LoVo (cell line): Measurements from ENCODE around the gene GMDS.

Experiments used
- DNase-seq: peaks from one replicate; pipeline ENCODE4 v3.0.0-alpha.2; 2016; ENCODE audit warnings: low spot score

Gene GMDS

DNA sequence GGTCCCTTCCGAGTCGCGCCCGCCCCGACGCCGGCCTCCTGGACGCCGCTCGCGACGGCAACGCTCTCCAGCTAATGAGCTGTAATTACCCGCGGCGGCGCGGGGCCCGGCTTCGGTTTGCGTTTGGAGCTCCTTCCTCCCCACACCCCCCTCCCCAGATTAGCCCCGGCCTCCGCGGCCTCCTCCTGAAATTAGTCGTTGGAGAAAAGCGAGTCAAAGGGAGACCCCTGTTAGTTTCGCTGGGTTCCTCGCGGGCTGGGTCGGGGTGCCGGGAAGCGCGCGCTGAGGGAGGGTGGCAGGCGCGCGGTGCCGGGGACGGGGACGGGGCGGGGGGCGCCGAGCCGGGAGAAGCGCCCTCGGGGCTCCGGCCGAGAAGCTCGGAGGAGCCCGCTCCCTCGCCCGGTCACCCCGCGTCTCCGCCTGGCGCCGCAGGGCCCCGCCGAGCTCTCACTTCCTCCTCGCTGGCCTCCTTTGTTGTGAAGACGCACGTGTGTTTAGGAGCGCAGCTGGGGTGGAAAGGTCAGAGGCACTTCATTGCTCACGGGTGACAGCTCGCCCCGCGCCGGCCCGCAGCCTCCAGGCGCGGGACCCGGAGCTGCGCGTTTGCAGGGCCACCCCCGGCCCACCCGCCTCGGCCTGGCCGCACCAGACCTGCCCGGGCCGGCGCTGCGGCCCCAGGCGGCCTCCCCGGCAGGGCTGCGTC is 630.8 kb downstream of the GMDS start:
- no peak for DNase-seq

DNA sequence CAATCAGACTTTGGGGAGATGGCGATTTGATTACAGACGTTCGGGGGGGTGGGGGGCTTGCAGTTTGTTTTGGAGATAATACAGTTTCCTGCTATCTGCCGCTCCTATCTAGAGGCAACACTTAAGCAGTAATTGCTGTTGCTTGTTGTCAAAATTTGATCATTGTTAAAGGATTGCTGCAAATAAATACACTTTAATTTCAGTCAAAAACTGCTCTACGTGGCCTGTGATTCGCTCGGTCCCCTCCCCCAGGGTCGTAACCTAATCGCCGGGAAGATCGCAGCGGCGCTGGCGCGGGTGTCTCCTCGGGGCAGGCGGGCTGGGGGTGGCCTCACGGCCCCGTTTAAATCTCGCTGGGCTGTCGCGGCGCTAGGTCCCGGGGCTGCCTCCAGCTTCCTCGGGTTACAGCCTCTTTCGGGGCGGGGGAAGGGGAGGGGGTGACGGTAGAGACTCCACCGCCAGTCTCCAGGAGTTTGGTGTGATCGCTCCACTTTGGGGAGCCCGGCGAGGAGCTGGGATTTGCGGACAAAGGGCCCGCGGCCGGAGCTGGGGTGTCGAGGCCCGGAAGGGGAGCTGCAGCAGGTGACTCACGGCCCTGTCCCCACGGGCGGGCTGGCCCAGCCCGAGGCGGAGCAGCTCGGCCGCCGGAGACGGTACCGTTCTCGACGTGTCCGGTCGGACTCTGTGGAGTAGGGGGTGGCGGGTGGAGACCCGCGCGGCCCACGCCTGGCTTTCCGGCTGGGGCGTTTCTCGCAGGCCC is 631.5 kb downstream of the GMDS start:
- DNase-seq, result no peak

DNA sequence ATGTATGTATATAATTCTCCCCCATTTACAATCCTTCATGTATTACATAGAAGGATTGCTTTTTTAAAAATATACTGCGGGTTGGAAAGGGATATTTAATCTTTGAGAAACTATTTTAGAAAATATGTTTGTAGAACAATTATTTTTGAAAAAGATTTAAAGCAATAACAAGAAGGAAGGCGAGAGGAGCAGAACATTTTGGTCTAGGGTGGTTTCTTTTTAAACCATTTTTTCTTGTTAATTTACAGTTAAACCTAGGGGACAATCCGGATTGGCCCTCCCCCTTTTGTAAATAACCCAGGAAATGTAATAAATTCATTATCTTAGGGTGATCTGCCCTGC is 632.1 kb downstream of the GMDS start:
- no peak for DNase-seq

DNA sequence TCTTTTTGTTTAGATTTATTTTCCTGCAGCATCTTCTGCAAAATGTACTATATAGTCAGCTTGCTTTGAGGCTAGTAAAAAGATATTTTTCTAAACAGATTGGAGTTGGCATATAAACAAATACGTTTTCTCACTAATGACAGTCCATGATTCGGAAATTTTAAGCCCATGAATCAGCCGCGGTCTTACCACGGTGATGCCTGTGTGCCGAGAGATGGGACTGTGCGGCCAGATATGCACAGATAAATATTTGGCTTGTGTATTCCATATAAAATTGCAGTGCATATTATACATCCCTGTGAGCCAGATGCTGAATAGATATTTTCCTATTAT is 632.5 kb downstream of the GMDS start:
- DNase-seq, result no peak

DNA sequence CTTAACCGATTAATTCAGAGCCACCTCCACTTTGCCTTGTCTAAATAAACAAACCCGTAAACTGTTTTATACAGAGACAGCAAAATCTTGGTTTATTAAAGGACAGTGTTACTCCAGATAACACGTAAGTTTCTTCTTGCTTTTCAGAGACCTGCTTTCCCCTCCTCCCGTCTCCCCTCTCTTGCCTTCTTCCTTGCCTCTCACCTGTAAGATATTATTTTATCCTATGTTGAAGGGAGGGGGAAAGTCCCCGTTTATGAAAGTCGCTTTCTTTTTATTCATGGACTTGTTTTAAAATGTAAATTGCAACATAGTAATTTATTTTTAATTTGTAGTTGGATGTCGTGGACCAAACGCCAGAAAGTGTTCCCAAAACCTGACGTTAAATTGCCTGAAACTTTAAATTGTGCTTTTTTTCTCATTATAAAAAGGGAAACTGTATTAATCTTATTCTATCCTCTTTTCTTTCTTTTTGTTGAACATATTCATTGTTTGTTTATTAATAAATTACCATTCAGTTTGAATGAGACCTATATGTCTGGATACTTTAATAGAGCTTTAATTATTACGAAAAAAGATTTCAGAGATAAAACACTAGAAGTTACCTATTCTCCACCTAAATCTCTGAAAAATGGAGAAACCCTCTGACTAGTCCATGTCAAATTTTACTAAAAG is 633.0 kb downstream of the GMDS start:
- no peak for DNase-seq

- DNase-seq, result peak; percentile 24
These were observed 633.7 kb downstream of the GMDS start for GRCh38 chr6:1611572-1612298.

DNA sequence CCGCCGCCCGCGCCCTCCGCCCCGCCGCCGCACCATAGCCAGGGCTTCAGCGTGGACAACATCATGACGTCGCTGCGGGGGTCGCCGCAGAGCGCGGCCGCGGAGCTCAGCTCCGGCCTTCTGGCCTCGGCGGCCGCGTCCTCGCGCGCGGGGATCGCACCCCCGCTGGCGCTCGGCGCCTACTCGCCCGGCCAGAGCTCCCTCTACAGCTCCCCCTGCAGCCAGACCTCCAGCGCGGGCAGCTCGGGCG is 634.2 kb downstream of the GMDS start:
- DNase-seq, result peak; percentile 54

DNA sequence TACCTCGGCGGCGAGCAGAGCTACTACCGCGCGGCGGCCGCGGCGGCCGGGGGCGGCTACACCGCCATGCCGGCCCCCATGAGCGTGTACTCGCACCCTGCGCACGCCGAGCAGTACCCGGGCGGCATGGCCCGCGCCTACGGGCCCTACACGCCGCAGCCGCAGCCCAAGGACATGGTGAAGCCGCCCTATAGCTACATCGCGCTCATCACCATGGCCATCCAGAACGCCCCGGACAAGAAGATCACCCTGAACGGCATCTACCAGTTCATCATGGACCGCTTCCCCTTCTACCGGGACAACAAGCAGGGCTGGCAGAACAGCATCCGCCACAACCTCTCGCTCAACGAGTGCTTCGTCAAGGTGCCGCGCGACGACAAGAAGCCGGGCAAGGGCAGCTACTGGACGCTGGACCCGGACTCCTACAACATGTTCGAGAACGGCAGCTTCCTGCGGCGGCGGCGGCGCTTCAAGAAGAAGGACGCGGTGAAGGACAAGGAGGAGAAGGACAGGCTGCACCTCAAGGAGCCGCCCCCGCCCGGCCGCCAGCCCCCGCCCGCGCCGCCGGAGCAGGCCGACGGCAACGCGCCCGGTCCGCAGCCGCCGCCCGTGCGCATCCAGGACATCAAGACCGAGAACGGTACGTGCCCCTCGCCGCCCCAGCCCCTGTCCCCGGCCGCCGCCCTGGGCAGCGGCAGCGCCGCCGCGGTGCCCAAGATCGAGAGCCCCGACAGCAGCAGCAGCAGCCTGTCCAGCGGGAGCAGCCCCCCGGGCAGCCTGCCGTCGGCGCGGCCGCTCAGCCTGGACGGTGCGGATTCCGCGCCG is 634.7 kb downstream of the GMDS start:
- peak; percentile 15 for DNase-seq

DNA sequence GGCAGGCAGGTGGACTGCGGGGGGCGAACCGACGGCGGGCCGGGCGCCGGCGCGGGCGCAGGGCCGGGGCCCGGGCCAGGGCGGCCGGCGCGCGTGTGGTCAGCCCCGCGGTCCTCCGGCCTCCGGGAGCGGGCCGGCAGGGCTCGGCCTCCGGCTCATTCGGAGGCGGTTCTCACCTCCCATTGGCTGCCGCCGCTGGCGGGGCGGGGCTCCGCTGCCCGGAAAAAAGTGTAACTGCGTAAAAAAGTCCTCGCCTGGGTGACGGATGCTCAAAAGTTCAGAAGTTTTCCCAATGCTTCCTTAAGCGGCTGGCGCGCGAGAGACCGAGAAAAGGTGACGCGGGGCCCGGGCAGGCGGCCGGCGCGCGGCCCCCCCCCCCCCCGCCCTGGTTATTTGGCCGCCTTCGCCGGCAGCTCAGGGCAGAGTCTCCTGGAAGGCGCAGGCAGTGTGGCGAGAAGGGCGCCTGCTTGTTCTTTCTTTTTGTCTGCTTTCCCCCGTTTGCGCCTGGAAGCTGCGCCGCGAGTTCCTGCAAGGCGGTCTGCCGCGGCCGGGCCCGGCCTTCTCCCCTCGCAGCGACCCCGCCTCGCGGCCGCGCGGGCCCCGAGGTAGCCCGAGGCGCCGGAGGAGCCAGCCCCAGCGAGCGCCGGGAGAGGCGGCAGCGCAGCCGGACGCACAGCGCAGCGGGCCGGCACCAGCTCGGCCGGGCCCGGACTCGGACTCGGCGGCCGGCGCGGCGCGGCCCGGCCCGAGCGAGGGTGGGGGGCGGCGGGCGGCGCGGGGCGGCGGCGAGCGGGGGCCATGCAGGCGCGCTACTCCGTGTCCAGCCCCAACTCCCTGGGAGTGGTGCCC is 635.5 kb downstream of the GMDS start, which contains the start of gene FOXC1:
Gene FOXC1, plus strand, starts transcription at position 268 of the 849 bp plus-strand sequence. Its CDS starts 531 bp downstream, at position 799.
- DNase-seq, result peak; percentile 93

DNA sequence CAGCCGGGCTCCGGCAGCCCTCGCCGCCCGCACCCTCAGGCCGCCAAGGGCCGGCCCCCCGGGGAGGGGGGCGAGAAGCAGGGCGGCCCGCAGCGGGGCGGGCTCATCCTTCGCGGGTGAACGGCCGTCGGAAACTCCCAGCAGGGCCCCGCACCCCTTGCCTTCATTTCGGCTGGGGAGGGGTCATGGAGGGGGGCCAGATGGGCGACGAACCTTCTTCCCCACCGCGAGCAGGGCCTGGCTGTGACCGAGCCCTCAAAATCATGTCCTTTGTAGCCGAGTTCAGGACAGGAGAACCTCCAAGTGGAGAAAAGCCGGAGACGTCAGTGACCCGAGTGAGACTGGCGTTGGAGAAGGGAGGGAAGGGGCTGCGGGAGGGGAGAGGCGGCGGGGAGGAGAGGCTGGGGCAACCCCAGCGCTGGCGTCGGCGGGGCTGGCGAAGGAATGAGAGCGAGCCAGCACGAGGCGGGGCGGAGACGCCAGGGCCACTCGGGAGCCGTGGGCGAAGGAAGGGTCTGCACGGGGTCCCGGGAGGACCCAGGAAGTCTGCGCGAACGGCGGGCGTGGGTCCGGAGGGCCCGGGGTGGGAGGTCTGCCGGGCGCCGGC is 636.3 kb downstream of the GMDS start:
- no peak for DNase-seq

DNA sequence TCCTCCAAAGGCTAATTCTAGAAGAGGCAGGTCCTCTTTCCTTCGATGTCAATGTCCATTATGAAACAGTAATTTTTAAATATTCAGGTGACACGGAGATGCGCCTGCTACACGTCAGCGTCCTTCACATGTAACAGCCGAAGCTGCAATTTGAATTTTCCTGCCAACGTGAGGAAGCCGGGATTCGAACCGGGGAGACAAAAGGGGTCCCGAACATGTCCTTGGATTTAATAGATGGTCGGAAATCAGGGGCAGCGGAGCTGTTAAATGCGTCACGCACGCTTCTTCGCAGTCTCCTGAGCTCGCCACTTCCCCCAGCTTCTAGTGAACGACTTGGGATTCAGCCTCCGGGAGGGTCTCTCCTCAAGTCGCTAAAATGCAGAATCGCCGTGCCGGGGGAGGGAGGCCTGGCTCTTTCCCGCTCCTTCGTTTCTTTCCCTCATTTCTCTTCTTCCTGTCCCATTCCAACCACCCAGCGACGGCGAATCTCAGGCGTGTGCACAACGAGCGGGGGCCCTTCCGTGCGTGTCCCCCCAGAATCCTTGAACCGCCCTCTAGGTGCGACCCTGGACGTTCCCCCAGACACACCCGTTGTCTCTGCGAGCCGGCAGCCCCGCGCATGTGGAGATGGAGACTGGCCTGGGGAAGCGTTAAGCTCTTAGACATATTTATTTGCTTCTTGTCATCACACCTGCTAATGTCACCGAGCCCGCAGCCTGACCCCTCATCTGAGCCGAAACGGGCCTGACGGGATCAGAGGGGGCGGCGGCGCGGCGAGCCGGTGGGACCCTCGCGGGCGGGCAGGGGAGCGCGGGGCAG is 637.0 kb downstream of the GMDS start:
- no peak for DNase-seq

GRCh38 chr6:1607516-1608221 is 637.7 kb downstream of the GMDS start:
- no peak for DNase-seq

GRCh38 chr6:1606780-1607515 is 638.5 kb downstream of the GMDS start:
- DNase-seq, result no peak

DNA sequence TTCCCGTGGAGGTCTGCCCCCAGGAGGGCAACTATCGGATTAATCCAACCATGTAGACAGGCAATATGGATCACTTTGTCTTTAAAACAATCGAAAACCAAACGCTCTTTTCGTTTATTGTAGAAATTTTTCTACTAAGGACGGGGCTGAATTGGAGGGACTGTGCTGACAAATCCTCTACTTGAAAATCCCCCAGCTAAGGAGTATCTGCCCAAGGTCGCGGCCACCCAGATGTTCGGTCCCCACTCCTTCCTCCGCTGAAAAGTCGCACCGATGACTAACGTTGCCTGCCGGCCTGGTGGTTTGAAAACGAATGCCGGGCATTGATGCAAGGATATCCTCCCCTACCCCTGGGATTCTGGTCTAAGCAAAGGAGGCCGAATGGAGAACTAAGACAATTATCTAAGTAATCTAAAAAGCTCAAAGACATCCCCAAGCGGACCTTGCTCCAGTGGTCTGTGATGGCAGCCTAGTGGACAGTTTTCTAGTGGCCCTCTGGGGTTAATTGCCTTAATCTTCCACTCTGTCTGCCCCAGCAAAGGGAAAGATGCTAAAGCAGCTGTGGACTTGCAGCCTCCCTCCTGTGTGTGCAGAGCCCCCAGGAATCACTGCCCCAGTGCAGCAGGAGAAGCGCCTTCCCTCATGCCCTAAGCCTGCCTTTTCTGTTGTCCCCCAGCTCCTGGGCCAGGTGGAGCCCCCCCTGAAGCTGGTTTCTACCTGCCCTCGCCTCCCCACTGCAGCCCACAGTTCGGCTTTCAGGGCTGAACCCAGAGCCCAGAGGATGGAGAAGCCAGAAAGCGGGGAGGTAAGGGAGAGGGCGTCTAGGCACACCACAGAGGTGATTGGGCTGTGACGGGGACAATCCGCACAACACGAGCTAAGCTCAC is 639.3 kb downstream of the GMDS start:
- no peak for DNase-seq

DNA sequence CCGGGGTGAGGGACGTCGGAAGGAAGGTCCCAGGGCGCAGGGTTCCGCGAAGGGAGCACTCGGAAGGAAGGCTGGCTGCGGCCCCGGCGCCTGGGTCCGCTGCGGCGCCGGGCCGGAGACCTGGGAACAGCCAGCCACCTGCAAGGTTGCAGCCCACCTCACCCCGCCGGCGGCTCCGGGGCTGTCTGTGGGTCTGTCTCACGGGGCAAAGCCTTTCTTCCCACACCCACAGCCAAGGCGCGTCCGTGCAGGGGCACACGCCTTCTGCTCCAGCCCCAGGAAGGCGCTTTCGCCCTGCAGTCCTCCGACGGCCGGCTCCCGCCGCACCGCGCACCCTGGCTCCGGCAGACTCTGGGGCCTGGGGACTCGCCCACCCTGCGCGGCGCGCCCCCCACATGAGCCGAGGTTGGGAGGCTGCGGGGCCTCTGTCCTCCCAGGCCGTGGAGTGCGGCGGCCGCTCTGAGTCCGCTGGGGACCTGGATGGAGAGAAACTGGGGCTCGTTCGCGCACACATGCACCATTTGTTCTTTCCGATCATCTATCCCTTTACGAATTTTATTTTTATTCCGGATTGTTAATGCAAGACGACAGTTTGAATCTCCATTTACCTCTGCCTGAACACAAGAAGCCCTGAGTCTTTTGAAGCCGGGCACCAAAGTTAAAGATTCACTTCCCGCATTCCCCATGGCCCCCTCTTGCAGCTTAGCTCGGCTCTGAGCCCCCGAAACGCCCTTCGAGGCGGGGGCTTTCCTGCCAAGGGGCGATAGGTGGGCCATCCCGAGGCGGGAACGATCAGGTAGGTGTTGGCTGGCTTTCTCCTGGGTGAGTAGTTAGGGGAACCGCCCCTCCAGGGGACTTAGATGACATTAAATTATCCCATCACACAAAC is 640.2 kb downstream of the GMDS start:
- DNase-seq, result no peak
